NCI-H2227 (cell line): ENCODE results near the gene ZNF775.

Experiments
- DNase-seq: peaks from one replicate; lab custom pipeline; 2025; ENCODE audit not compliant: unreplicated experiment; lab: John Stamatoyannopoulos, UW

Gene ZNF775

DNA sequence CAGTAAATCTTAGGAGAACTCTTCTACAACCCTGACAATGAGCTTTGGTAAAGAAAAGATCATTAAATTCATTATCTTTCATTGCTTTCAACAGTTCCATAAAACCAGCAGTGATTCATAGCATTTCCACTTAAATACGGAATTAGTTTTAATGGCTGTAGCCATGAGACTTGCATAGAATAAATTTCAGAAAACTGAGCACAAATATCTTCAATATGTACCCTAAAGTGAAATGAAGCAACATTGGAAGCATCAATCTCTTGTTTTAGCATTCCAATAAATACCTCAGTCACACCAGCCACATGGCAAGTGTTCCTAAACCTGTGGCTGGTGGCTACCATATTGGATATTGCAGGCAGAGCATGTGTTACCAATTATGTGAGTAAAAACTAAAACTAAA lies 34.1 kb upstream of the ZNF775 start:
- no peak for DNase-seq

DNA sequence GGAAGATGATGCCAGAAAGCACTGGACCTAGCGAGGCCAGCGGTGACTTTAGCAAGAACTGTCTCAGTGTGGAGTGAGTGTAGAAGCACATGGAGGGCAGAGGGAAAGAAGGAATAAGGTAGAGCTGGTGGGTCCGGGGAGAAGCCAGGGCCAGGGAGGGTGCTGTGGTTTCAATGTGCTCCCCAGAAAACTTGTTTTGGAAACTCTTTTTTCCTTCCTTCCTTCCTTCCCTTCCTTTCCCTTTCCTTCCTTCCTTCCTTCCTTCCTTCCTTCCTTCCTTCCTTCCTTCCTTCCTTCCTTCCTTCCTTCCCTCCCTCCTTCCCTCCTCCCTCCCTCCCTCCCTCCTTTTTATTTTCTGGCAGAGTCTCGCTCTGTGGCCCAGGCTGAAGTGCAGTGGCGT lies 32.2 kb upstream of the ZNF775 start:
- no peak for DNase-seq

DNA sequence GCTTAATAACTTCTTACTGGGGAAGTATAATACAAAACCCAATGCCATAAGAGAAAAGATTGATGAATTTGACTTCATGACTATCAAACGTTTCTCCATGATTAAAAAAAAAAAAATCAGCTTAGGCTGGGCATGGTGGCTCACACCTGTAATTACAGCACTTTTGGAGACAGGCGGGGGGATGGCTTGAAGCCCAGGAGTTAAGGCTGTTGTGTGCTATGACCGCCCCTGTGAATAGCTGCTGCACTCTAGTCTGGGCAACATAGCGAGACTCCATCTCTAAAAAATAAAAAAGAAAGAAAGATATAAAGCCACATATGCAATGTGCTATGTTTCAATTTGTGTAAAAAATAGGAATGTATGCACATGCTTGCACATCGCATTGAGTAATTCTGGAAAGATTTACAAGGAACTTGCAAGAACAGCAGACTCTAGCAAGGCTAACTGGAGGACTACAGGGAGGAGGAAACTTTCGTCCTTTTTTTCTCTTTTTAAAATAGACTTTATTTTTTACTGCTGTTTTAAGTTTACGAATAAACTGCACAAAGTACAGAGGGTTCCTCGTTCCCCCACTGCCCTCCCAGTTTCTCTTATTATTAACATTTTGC lies 27.4 kb upstream of the ZNF775 start:
- DNase-seq = no peak

- DNase-seq = no peak
Observed at GRCh38 chr7:150355666-150356059, 23.5 kb upstream of the ZNF775 start.

DNA sequence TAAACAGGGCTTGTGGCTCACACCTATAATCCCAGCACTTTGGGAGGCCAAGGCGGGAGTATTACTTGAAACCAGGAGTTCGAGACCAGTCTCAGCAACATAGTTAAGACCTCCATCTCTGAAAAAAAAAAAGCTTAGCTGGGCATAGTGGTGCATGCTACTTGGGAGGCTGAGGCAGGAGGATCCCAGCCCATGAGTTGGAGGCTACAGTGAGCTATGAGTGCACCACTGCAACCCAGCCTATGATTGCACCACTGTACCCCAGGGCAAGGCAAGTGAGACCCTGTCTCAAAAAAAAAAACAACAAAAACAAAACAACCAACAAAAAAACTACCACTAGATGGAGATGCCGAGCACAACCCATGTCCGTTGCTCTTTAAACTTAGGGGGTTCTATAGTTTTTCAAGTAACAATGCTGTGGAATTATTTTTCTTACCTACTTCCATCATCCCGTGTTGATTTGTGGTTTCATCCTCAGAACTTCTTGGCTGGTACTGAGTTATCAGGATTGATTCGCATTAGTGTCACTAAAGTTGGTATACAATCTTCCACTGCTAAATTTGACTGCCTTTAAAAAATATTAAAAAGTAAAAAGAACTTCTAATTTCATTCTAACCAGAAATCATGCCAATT lies 22.7 kb upstream of the ZNF775 start:
- peak; percentile 38 for DNase-seq

DNA sequence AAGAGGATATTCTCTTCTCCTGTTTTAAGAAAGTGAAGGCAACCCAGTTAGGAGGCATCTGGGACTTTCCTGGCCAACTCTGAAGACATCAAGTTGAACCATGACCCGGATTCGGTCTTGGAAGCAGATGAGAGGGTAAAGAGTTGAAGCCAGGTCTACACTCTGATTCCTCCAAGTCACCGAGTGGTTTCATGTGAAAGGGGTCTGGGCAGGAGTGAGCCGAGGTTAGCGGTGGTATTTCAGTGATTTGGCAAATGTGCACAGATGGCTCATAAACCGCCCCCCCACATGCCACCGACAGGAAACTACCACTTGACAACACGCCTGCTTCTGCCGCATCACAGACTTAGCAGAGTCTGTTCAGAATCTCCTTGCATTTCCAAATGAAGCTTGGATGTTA lies 21.9 kb upstream of the ZNF775 start:
- peak; percentile 19 for DNase-seq

- DNase-seq = no peak
Observed at GRCh38 chr7:150357771-150358427, 21.2 kb upstream of the ZNF775 start.

DNA sequence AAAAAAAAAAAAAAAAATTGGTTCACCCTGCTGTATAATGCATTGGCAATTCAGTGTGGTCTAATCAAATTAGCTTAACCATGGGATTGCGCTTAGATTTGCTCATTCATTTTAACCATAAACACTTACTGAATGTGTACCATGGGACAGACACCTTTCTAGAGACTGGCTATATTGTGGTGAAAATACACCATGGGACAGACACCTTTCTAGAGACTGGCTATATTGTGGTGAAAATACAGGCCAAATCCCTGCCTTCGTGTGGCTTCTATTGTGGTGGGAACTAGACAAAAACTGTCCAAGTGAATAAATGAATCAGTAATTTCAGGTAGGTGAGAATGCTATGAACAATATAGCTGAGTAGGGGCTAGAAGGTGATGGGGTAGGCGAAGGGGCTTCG lies 20.7 kb upstream of the ZNF775 start:
- no peak for DNase-seq

- no peak for DNase-seq
Observed at GRCh38 chr7:150358988-150359621, 20.0 kb upstream of the ZNF775 start.

DNA sequence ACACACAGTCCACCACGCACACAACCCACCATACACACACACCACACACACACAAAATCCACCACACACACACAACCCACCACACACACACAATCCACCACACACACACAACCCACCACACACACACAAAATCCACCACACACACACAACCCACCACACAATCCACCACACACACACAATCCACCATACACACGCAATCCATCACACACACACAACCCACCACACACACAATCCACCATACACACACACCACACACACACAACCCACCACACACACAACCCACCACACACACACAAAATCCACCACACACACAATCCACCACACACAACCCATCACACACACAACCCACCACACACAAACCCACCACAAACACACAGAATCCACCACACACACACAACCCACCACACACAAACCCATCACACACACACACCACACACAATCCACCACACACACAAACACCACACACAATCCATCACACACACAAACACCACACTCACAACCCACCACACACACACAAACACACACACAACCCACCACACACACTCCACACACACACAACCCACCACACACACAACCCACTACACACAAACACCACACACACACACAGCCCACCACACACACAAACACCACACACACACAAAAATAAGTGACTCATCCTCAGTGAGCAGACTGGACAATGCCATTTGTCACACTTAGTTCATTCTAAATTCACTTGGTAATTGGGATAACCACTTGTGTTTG lies 19.3 kb upstream of the ZNF775 start:
- DNase-seq = no peak

GRCh38 chr7:150360363-150361058 lies 18.6 kb upstream of the ZNF775 start:
- DNase-seq = no peak

DNA sequence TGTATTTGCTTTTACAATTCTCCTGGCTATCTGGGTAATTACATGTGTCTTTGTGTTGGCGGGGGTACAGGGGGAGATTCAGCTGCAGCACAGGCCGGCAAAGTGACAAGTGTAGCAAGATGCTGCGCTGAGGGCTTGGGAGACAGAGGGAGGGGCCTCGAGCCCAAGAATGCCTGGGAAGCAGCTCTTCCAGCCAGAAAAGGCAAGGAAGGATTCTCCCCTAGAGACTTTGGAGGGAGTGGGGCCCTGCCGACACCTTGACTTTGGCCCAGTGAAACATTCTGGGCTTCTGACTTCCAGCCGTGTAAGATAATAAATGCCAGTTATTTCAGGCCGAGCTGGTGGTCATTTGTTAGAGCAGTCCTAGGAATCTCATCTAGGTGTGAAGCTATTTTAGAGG lies 17.7 kb upstream of the ZNF775 start:
- DNase-seq = peak; percentile 34

- DNase-seq = no peak
Observed at GRCh38 chr7:150361807-150362621, 17.1 kb upstream of the ZNF775 start.

- DNase-seq = no peak
Observed at GRCh38 chr7:150363370-150363769, 15.8 kb upstream of the ZNF775 start.

GRCh38 chr7:150363872-150364271 lies 15.3 kb upstream of the ZNF775 start:
- no peak for DNase-seq

- no peak for DNase-seq
Observed at GRCh38 chr7:150365194-150365593, 13.9 kb upstream of the ZNF775 start.

- no peak for DNase-seq
Observed at GRCh38 chr7:150365673-150366398, 13.3 kb upstream of the ZNF775 start.

- no peak for DNase-seq
Observed at GRCh38 chr7:150367677-150368095, 11.4 kb upstream of the ZNF775 start.
